ENCODE results near the gene OSBPL10. TPM values are rescaled to one million over a fixed set of nuclear protein-coding genes. Genes with fewer than 3 reads are reported as not detected.

The OSBPL10 gene
- total RNA-seq, 1 donor from 2014 or later, result 24.4 TPM

GRCh38 chr3:31829010-31829409 lies 152.1 kb downstream of the OSBPL10 start:
- no peak overlapping the region for H3K27ac Mint-ChIP-seq
- H3K9me3 Mint-ChIP-seq, result no peaks in the 10 kb centered on the region
- no peak for DNase-seq (ENCODE audit: extremely low spot score, unreplicated experiment)
- H3K27me3 Mint-ChIP-seq, result peaks cover 13% of the 10 kb centered on the region
- H3K36me3 Mint-ChIP-seq, result peaks cover 10% of the 10 kb centered on the region
- peaks cover 15% of the 10 kb centered on the region for H3K4me1 Mint-ChIP-seq (ENCODE audit: unreplicated experiment)
- H3K4me3 Mint-ChIP-seq, result no peak overlapping the region
- TF ChIP-seq, protein P1, sequence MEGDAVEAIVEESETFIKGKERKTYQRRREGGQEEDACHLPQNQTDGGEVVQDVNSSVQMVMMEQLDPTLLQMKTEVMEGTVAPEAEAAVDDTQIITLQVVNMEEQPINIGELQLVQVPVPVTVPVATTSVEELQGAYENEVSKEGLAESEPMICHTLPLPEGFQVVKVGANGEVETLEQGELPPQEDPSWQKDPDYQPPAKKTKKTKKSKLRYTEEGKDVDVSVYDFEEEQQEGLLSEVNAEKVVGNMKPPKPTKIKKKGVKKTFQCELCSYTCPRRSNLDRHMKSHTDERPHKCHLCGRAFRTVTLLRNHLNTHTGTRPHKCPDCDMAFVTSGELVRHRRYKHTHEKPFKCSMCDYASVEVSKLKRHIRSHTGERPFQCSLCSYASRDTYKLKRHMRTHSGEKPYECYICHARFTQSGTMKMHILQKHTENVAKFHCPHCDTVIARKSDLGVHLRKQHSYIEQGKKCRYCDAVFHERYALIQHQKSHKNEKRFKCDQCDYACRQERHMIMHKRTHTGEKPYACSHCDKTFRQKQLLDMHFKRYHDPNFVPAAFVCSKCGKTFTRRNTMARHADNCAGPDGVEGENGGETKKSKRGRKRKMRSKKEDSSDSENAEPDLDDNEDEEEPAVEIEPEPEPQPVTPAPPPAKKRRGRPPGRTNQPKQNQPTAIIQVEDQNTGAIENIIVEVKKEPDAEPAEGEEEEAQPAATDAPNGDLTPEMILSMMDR (conservative IDR thresholded peaks at IDR 0.05), result no peak

DNA sequence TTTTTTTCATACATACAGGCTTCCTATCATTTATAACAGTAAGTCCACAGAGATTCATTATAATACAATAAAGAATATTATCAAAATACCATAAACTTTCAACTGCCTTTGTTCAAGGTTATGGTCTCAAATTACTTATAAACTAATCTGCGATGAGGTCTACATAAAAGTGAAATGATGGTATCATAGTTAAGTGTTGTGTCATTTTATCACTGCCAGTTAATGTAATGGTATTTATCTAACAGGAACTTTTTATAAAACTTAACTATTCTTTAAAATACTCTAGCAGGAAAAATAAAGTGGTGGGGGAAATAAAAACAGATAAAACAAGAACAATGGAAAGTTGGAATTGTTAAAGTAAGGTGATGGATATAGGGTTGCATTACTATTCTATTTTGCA lies 153.1 kb downstream of the OSBPL10 start:
- Mint-ChIP-seq H3K27ac (no peak overlapping the region), H3K27me3 (peaks cover 13% of the 10 kb centered on the region), H3K9me3 (no peaks in the 10 kb centered on the region), H3K4me3 (no peak overlapping the region), H3K4me1 (ENCODE audit: unreplicated experiment) (peaks cover 11% of the 10 kb centered on the region), H3K36me3 (peaks cover 13% of the 10 kb centered on the region)
- TF ChIP-seq, protein P1 (conservative IDR thresholded peaks at IDR 0.05), result no peak
- no peak for DNase-seq (ENCODE audit: extremely low spot score, unreplicated experiment)

- H3K36me3 Mint-ChIP-seq, result peaks cover 11% of the 10 kb centered on the region
- H3K4me3 Mint-ChIP-seq, result no peak overlapping the region
- no peak overlapping the region for H3K27ac Mint-ChIP-seq
- DNase-seq (ENCODE audit: extremely low spot score, unreplicated experiment), result no peak
- no peaks in the 10 kb centered on the region for H3K9me3 Mint-ChIP-seq
- H3K27me3 Mint-ChIP-seq, result peaks cover 8% of the 10 kb centered on the region
- H3K4me1 Mint-ChIP-seq (ENCODE audit: unreplicated experiment), result peaks cover 3% of the 10 kb centered on the region
- TF ChIP-seq, protein P1 (conservative IDR thresholded peaks at IDR 0.05), result no peak
Measured at GRCh38 chr3:31823184-31823583, 157.9 kb downstream of the OSBPL10 start.

GRCh38 chr3:31821118-31821517 lies 159.9 kb downstream of the OSBPL10 start:
- H3K36me3 Mint-ChIP-seq, result peaks cover 11% of the 10 kb centered on the region
- no peaks in the 10 kb centered on the region for H3K9me3 Mint-ChIP-seq
- no peak for DNase-seq (ENCODE audit: extremely low spot score, unreplicated experiment)
- H3K27ac Mint-ChIP-seq, result no peak overlapping the region
- TF ChIP-seq, protein P1 (conservative IDR thresholded peaks at IDR 0.05), result no peak
- peaks cover 8% of the 10 kb centered on the region for H3K4me1 Mint-ChIP-seq (ENCODE audit: unreplicated experiment)
- H3K4me3 Mint-ChIP-seq, result no peak overlapping the region
- H3K27me3 Mint-ChIP-seq, result peaks cover 8% of the 10 kb centered on the region

DNA sequence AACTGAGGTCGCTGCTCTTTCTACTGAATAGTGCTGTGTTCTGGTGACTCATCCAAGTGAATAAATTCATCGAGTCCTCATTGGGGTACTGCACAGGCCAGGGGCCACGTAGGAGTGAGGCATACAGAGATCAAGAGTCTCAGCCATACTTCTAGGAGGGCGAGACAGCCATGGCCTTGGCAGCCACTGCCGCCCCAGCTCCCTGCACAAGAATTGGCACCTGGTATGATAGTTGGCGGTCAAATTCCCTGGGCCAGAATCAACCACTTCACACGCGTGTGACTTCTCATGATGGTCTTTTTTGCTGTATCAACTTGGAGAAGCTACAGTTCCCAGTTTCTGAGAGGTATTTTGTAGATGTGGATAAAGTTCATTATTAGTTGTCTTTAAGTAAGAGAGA lies 161.6 kb downstream of the OSBPL10 start:
- Mint-ChIP-seq H3K4me3 (no peak overlapping the region), H3K9me3 (peaks cover 5% of the 10 kb centered on the region), H3K4me1 (ENCODE audit: unreplicated experiment) (peaks cover 22% of the 10 kb centered on the region), H3K36me3 (peaks cover 5% of the 10 kb centered on the region), H3K27ac (no peak overlapping the region), H3K27me3 (peaks cover 11% of the 10 kb centered on the region)
- TF ChIP-seq, protein P1 (conservative IDR thresholded peaks at IDR 0.05), result no peak
- DNase-seq (ENCODE audit: extremely low spot score, unreplicated experiment), result no peak

GRCh38 chr3:31817411-31817966 lies 163.6 kb downstream of the OSBPL10 start:
- Mint-ChIP-seq H3K4me1 (ENCODE audit: unreplicated experiment) (peaks cover 22% of the 10 kb centered on the region), H3K4me3 (no peak overlapping the region), H3K27me3 (peaks cover 9% of the 10 kb centered on the region), H3K36me3 (peaks cover under 1% of the 10 kb centered on the region), H3K9me3 (peaks cover 5% of the 10 kb centered on the region), H3K27ac (no peak overlapping the region)
- TF ChIP-seq, protein P1 (conservative IDR thresholded peaks at IDR 0.05), result no peak
- no peak for DNase-seq (ENCODE audit: extremely low spot score, unreplicated experiment)

Data from type B pancreatic cell (in vitro differentiated cells).